ENCODE measurements around the gene MICU2. TPM values are rescaled to one million over a fixed set of nuclear protein-coding genes. Genes with fewer than 3 reads are reported as not detected.

MICU2 gene
- total and polyA plus RNA-seq, 2 experiments from 2014 or later, result 51.0 to 122 TPM

- TF ChIP-seq ZNF462 (CRISPR knock-in tag; IDR thresholded peaks at IDR 0.05) (no peak), EZH2 (IDR thresholded peaks at IDR 0.05; ENCODE audit: low read depth, unreplicated experiment) (no peak), EZH2phosphoT487 (IDR thresholded peaks at IDR 0.05; ENCODE audit: unreplicated experiment) (no peak)
- TF ChIP-seq, protein P1, sequence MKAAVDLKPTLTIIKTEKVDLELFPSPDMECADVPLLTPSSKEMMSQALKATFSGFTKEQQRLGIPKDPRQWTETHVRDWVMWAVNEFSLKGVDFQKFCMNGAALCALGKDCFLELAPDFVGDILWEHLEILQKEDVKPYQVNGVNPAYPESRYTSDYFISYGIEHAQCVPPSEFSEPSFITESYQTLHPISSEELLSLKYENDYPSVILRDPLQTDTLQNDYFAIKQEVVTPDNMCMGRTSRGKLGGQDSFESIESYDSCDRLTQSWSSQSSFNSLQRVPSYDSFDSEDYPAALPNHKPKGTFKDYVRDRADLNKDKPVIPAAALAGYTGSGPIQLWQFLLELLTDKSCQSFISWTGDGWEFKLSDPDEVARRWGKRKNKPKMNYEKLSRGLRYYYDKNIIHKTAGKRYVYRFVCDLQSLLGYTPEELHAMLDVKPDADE (IDR thresholded peaks at IDR 0.05), result no peak
- TF ChIP-seq, protein P2, sequence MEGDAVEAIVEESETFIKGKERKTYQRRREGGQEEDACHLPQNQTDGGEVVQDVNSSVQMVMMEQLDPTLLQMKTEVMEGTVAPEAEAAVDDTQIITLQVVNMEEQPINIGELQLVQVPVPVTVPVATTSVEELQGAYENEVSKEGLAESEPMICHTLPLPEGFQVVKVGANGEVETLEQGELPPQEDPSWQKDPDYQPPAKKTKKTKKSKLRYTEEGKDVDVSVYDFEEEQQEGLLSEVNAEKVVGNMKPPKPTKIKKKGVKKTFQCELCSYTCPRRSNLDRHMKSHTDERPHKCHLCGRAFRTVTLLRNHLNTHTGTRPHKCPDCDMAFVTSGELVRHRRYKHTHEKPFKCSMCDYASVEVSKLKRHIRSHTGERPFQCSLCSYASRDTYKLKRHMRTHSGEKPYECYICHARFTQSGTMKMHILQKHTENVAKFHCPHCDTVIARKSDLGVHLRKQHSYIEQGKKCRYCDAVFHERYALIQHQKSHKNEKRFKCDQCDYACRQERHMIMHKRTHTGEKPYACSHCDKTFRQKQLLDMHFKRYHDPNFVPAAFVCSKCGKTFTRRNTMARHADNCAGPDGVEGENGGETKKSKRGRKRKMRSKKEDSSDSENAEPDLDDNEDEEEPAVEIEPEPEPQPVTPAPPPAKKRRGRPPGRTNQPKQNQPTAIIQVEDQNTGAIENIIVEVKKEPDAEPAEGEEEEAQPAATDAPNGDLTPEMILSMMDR (conservative IDR thresholded peaks at IDR 0.05; ENCODE audit: low read depth in 2 of 2), result no peak
These were observed 85.3 kb downstream of the MICU2 start (continued) for GRCh38 chr13:21518617-21519144.

- H3K9me3 Mint-ChIP-seq, result no peaks in the 10 kb centered on the region; the same call in 2 of the 3 replicates
- Histone ChIP-seq H3K4me2 (no peak overlapping the region), H2AFZ (no peak overlapping the region), H3K79me2 (replicated peaks; ENCODE audit: insufficient read depth) (no peaks in the 10 kb centered on the region), H3F3A (replicated peaks; ENCODE audit: low read depth) (no peaks in the 10 kb centered on the region), H4K20me1 (replicated peaks; ENCODE audit: insufficient read depth) (no peaks in the 10 kb centered on the region; the same call in 1 of the 2 replicates), H3K27me3 (ENCODE audit: insufficient read depth) (no peaks in the 10 kb centered on the region), H3K27ac (ENCODE audit: low read depth) (no peak overlapping the region), H3K9me2 (ENCODE audit: insufficient read depth) (no peaks in the 10 kb centered on the region), H3K4me1 (ENCODE audit: insufficient read depth) (no peaks in the 10 kb centered on the region), H3K36me3 (ENCODE audit: insufficient read depth) (no peaks in the 10 kb centered on the region), H3K4me3 (no peak overlapping the region)
- DNase-seq (ENCODE audit: low spot score), result no peak
- no peak overlapping the region for H3K4me3 Mint-ChIP-seq
- H3K27ac Mint-ChIP-seq, result no peak overlapping the region
- H3K27me3 Mint-ChIP-seq (ENCODE audit: insufficient read depth, low read depth, poor library complexity), result no peaks in the 10 kb centered on the region
- peaks cover 18% of the 10 kb centered on the region for H3K36me3 Mint-ChIP-seq (ENCODE audit: low read depth)
- no peak for ATAC-seq
- no peaks in the 10 kb centered on the region for H3K4me1 Mint-ChIP-seq
- TF ChIP-seq NANOG (IDR thresholded peaks at IDR 0.05; ENCODE audit: borderline replicate concordance) (no peak), ZNF331 (CRISPR knock-in tag; IDR thresholded peaks at IDR 0.05; ENCODE audit: low read depth) (no peak), POLR2AphosphoS5 (IDR thresholded peaks at IDR 0.05; ENCODE audit: low read depth) (no peak), EZH2phosphoT487 (IDR thresholded peaks at IDR 0.05; ENCODE audit: unreplicated experiment) (no peak)
- TF ChIP-seq, protein P3, sequence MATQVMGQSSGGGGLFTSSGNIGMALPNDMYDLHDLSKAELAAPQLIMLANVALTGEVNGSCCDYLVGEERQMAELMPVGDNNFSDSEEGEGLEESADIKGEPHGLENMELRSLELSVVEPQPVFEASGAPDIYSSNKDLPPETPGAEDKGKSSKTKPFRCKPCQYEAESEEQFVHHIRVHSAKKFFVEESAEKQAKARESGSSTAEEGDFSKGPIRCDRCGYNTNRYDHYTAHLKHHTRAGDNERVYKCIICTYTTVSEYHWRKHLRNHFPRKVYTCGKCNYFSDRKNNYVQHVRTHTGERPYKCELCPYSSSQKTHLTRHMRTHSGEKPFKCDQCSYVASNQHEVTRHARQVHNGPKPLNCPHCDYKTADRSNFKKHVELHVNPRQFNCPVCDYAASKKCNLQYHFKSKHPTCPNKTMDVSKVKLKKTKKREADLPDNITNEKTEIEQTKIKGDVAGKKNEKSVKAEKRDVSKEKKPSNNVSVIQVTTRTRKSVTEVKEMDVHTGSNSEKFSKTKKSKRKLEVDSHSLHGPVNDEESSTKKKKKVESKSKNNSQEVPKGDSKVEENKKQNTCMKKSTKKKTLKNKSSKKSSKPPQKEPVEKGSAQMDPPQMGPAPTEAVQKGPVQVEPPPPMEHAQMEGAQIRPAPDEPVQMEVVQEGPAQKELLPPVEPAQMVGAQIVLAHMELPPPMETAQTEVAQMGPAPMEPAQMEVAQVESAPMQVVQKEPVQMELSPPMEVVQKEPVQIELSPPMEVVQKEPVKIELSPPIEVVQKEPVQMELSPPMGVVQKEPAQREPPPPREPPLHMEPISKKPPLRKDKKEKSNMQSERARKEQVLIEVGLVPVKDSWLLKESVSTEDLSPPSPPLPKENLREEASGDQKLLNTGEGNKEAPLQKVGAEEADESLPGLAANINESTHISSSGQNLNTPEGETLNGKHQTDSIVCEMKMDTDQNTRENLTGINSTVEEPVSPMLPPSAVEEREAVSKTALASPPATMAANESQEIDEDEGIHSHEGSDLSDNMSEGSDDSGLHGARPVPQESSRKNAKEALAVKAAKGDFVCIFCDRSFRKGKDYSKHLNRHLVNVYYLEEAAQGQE (IDR thresholded peaks at IDR 0.05; ENCODE audit: unreplicated experiment), result no peak
- TF ChIP-seq, protein P2 (conservative IDR thresholded peaks at IDR 0.05; ENCODE audit: low read depth in 2 of 2), result no peak
These were observed 86.4 kb downstream of the MICU2 start for GRCh38 chr13:21517576-21517975.

Data from GM23338 (cell line).